ENCODE measurements around the gene BHLHA15.

BHLHA15 gene

GRCh38 chr7:98210513-98211220 is 572 bp upstream of the BHLHA15 start:
- TF ChIP-seq GATA2 (IDR thresholded peaks at IDR 0.05; ENCODE audit: low read depth, low read length) (no peak), GATA3 (IDR thresholded peaks at IDR 0.05; ENCODE audit: low read depth, low read length) (no peak)

DNA sequence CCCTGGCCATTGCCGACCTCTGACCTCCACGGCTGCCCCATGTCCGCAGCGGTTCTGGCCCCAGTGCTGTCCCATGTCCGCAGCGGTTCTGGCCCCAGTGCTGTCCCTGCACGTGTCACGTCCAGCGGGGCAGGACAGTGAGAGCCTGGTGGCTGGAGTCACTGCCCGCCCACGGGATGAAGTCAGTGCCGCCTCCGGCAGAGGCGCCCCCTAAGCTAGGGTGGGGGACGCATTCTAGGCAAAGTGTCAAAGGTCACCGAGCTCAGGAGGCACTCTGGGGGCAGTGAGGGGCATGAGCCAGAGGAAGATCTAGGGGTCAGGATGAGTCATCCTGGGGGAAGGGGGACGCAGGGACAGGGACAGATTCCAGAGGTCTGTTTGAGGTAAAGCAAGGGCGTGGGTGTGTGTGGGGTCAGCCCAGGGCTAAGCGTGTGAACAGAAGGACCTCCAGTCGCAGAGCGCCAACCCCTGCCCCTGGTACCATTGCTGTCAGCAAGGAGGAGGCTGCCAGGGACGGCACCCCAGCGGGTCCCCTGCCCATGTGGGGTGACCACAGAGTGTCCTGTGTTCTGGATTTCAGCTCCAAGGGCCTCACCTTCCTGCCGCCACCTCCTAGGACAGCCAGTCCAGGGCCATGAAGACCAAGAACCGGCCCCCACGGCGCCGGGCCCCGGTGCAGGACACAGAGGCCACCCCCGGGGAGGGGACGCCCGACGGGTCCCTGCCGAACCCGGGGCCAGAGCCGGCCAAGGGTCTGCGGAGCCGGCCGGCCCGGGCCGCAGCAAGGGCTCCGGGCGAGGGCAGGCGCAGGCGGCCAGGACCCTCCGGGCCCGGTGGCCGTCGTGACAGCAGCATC is 665 bp downstream of the BHLHA15 start:
- no peak for TF ChIP-seq GATA2 (IDR thresholded peaks at IDR 0.05; ENCODE audit: low read depth, low read length)

DNA sequence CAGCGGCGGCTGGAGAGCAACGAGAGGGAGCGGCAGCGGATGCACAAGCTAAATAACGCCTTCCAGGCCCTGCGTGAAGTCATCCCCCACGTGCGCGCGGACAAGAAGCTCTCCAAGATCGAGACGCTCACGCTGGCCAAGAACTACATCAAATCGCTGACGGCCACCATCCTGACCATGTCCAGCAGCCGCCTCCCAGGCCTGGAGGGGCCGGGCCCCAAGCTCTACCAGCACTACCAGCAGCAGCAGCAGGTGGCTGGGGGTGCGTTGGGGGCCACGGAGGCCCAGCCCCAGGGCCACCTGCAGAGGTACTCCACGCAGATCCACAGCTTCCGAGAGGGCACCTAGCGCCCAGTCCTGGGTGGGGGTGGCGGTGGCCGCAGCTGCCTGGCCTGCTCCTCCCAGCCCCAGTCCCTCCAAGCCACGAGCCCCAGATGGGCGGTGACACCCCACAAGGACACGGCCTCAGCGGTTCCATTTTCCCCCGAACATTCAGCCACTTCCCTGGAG is 1.3 kb downstream of the BHLHA15 start:
- no peak for TF ChIP-seq GATA3 (IDR thresholded peaks at IDR 0.05; ENCODE audit: low read depth, low read length)
- TF ChIP-seq GATA2 (IDR thresholded peaks at IDR 0.05; ENCODE audit: low read depth, low read length) = no peak

DNA sequence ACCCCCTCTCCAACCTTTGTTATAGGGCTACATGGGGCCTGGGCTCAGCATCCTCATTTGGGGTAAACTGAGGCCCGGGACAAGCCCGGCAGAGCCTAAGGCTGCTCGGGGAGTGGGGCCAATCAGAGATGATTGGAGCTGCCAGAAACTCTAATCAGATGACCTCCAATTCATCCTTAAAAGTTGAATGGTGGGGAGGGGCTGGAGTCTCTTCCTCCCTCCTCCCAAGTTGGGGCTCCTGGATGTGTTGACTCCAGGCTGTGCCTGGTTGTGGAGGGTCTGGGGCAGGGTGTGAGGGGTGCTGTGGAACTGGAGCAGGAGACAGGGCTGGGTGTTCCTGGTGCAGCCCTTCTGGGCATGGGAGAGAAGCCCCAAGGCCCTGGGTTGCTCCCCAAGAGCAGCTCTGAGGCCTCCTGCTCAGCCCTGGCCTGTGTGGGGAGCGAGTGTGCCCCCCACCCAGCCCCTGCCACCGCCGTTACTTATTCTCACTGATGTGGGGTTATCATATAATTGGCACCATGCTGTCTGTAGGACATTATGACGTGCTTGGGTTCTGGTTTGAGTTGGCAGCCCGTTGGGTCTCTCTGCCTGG is 2.2 kb downstream of the BHLHA15 start:
- TF ChIP-seq GATA2 (IDR thresholded peaks at IDR 0.05; ENCODE audit: low read depth, low read length) = no peak
- no peak for TF ChIP-seq GATA3 (IDR thresholded peaks at IDR 0.05; ENCODE audit: low read depth, low read length)

DNA sequence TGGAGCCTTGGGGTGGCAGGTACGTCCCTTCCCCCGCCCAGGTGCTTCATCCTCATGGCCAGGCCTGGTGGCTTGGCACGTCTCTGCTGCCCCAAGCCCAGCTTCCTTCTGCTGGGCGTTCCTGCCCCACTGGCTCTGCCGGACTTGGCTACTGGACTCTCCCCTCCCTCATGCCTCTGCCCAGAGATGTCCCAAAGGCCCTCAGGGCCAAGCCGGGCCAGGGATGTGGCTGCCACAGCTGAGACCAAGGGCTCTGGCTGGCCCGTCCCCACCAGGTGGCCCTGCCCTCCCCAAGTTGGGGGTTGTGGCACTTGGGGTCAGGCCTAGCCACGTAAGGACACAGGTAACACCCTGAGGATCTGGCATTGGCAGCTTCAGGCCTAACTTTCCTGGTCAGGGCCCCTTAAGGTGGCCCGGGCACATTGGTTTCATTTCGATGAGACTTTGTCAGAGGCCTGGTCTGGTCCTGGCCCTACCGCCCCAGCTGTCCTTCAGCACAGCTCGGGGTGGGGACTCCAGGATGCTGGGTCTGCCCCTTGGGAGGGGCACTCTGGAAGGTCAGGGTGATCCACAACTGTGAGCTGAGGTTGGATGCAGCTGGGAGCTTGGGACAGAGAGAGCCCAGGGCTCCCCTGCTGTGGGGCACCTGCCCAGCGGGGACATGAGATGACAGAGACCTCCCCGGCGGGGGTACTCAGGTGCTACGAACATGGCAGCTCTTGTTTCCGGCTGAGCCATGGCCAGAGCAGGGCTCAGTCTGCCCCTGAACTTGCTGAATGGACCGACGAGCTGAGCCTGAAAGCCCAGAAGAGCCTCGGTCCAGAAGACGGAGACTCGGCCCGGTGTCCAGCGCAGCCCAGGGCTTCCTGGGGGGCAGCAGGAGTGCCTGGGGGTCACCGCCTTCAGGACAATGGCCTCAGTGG is 2.9 kb downstream of the BHLHA15 start:
- no peak for TF ChIP-seq GATA3 (IDR thresholded peaks at IDR 0.05; ENCODE audit: low read depth, low read length)
- TF ChIP-seq GATA2 (IDR thresholded peaks at IDR 0.05; ENCODE audit: low read depth, low read length) = no peak

GRCh38 chr7:98214811-98215321 is 3.6 kb downstream of the BHLHA15 start:
- no peak for TF ChIP-seq GATA3 (IDR thresholded peaks at IDR 0.05; ENCODE audit: low read depth, low read length)
- TF ChIP-seq GATA2 (IDR thresholded peaks at IDR 0.05; ENCODE audit: low read depth, low read length) = no peak

GRCh38 chr7:98215561-98216495 is 4.6 kb downstream of the BHLHA15 start:
- TF ChIP-seq GATA3 (IDR thresholded peaks at IDR 0.05; ENCODE audit: low read depth, low read length) (no peak), GATA2 (IDR thresholded peaks at IDR 0.05; ENCODE audit: low read depth, low read length) (no peak)

DNA sequence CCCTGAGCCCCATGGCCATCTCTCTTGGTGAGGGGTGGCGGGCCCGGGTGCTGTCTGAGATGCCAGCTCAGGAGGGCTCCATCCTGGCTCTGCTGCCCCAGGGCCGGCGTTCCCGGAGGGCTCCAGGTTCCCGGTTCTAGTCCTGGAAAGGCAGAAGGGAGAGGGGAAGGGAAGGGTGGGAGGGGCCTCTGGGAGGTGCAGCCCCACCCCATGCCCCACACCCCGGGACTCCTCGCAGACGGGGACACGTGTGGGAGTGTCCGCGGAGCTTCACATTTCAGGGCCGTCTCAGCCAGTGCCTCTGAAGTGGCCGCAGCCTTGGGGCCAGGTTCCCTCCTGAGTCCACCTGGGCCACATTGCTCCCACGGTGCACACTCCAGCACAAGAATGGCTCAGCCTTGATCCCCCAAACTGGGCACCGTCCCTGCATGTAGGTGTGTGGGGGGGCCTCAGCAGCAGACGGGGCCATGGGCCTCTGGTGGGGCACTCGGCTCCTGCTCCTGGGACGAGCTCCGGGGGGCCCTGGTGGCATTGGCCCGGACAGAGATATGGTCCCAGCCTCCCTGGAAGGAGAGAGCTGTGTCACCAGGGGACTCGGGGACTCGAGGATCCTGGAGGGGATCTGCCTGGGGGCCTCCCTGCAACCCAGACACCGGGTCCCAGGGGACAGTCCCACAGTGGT is 5.8 kb downstream of the BHLHA15 start:
- TF ChIP-seq GATA2 (IDR thresholded peaks at IDR 0.05; ENCODE audit: low read depth, low read length) = no peak
- no peak for TF ChIP-seq GATA3 (IDR thresholded peaks at IDR 0.05; ENCODE audit: low read depth, low read length)

DNA sequence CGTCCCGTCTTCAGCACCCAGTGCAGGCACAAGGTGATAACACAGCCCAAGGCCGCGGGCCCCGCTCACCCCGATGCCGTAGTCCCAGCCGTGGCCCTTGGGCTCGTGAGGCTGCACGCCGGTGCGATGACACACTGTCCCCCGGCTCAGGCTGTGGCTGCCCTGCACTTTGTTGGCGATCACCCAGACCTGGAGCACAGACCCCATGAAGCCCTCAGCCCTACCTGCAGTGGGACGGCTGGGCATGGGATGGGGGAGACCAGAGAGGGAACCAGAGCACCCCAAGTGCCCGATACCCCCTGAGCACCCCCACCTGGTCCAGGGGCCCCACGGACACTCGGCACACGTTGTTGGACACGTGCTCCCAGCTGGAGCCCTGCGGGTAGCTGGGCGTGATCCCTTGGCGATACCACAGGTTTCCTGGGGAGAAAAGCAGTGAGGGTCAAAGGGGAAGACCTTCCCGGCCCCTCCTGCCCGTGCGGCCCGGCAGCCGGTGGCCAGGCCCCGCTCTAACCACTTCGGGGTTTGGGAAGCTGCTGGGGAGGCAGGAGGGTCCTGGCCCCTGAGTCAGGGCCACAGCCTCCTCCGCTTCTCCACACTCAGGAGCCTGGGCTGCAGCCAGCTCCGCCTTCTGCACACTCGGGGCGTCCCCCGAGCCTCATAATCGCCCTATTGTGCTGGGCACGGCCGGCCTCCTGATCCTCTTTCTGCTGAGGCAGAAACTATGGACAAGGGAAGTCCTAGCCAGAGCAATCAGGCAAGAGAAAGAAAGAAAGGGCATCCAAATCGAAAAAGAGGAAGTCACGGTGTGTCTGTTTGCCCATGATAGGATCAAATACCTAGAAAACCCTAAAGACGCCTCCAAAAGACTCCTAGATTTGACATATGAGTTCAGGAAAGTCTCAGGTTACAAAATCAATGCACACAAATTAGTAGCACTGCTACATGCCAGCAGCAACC is 6.7 kb downstream of the BHLHA15 start:
- TF ChIP-seq GATA2 (IDR thresholded peaks at IDR 0.05; ENCODE audit: low read depth, low read length) (no peak), GATA3 (IDR thresholded peaks at IDR 0.05; ENCODE audit: low read depth, low read length) (no peak)

DNA sequence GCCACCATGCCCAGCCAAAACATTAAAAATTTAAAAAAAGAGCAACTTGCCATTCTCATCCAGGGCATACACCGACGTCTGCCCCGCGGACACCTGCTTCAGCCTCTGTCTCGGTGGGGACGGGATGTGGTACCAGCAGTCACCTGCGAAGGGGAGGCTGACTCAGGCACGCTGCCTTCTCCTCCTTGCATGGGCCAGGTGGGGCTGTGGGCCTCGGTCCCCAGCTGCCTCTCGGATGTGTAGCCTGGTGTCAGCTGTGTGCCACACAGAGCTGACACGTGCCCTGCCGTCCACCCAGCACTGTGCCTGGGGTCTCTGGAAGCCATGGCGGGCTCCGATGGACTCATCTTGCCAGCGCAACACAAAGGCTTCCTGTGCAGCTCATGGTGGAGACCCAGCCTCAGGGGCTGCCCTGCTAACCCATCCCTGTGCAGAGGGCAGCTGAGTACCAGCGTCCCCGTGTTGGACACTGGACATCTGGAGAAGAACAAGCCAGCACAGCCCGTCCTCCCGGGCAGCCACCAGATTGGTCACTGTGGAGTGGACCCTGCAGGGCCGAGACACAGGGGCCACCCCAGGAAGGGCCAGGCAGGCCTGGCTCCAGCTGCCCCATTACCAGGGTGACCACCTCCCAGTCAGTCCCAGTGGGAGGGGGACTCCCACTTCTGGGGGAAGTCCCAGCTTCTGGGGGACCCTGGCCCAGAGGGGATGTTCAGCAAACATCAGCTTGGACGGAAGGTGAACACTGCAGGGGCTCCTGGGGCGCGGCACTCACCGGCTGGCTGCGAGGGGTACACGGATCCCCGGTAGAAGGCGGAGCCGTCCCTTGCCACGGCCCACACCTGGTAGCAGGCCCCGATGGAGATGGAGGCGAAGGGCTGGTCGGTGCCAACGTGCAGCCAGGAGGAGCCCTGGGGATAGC is 10.6 kb downstream of the BHLHA15 start:
- TF ChIP-seq GATA2 (IDR thresholded peaks at IDR 0.05; ENCODE audit: low read depth, low read length) = no peak
